H1 (cell line): ENCODE data around the gene GABRR2. TPM values are rescaled to one million over a fixed set of nuclear protein-coding genes. Genes with fewer than 3 reads are reported as not detected.

Source experiments
- CTCF ChIA-PET: fragments of 300-600 bp; sonication (Branson Sonifier 250); formaldehyde crosslinking; loops from one replicate; lab custom pipeline; 2021; ENCODE audit not compliant: partially characterized antibody; lab: Charles Lee
- POLR2A ChIA-PET: fragments of 300-600 bp; sonication (Branson Sonifier 250); formaldehyde crosslinking; loops from one replicate; lab custom pipeline; 2021; ENCODE audit warnings: inconsistent platforms; ENCODE audit not compliant: partially characterized antibody; lab: Charles Lee
- DNase-seq, 2 experiments: peaks; one replicate each; pipeline versions ENCODE4 v3.0.0 to v3.0.0-alpha.2; 2010 to 2022; ENCODE audit warnings: low spot score in 2 of 2, low read depth in 1 of 2, mixed read lengths in 1 of 2
- FAIRE-seq: peaks from 2 replicates; lab custom pipeline; 2011; peaks lifted over from hg19 to GRCh38; lab: Jason Lieb, UNC
- H2AFZ ChIP-seq: 2 replicates; pipeline ENCODE4 v1.8.1; 2012; ENCODE audit warnings: low read length, inconsistent platforms
- H2AK5ac ChIP-seq: 2 replicates; pipeline ENCODE4 v1.6.1; 2013; ENCODE audit warnings: low read depth, low read length
- H2BK120ac ChIP-seq: replicated peaks from 2 replicates; pipeline ENCODE3; 2013; ENCODE audit warnings: low read depth, low read length, inconsistent platforms
- H2BK12ac ChIP-seq: 2 replicates; pipeline ENCODE4 v1.6.1; 2013; ENCODE audit warnings: low read depth, low read length
- H2BK15ac ChIP-seq: 2 replicates; pipeline ENCODE4 v1.6.1; 2013; ENCODE audit warnings: low read length
- H2BK20ac ChIP-seq: 2 replicates; pipeline ENCODE4 v1.6.1; 2013; ENCODE audit warnings: low read length
- H2BK5ac ChIP-seq: 2 replicates; pipeline ENCODE4 v1.6.1; 2013; ENCODE audit warnings: low read depth, low read length
- H3K14ac ChIP-seq: 2 replicates; pipeline ENCODE4 v1.6.1; 2013; ENCODE audit warnings: inconsistent platforms; ENCODE audit not compliant: insufficient read length
- H3K18ac ChIP-seq: 2 replicates; pipeline ENCODE4 v1.6.1; 2013; ENCODE audit warnings: low read length; ENCODE audit errors: extremely low read depth
- H3K23ac ChIP-seq: 2 replicates; pipeline ENCODE4 v1.6.1; 2013; ENCODE audit warnings: inconsistent platforms; ENCODE audit not compliant: insufficient read length
- H3K23me2 ChIP-seq: 2 replicates; pipeline ENCODE4 v1.6.1; 2013; ENCODE audit warnings: low read depth, low read length
- H3K27ac ChIP-seq: 2 replicates; pipeline ENCODE4 v1.6.1; 2011; ENCODE audit warnings: low read depth, low read length, inconsistent platforms
- H3K27me3 ChIP-seq, 4 experiments: replicated peaks in 1 of 4; 1 replicate in 1 of 4; 2 replicates in 3 of 4; pipeline versions ENCODE4 v1.6.1 to v1.8.1; 2011 to 2013; ENCODE audit warnings: low read length in 3 of 4, mild to moderate bottlenecking in 3 of 4, inconsistent platforms in 2 of 4, mixed read lengths in 2 of 4, moderate library complexity in 1 of 4; ENCODE audit not compliant: control insufficient read depth in 3 of 4, insufficient read depth in 3 of 4; ENCODE audit errors: extremely low read depth in 1 of 4
- H3K36me3 ChIP-seq, 4 experiments: 2 replicates each; pipeline versions ENCODE4 v1.6.1 to v1.8.1; 2011 to 2013; ENCODE audit warnings: mild to moderate bottlenecking in 4 of 4, low read length in 3 of 4, moderate library complexity in 2 of 4, control low read depth in 1 of 4, inconsistent platforms in 1 of 4; ENCODE audit not compliant: insufficient read depth in 4 of 4, control insufficient read depth in 2 of 4
- H3K4ac ChIP-seq: replicated peaks from 2 replicates; pipeline ENCODE3; 2013; ENCODE audit warnings: low read length, low read depth, mixed read lengths, inconsistent platforms; ENCODE audit not compliant: insufficient read length
- H3K4me1 ChIP-seq, 4 experiments: replicated peaks in 1 of 4; 1 replicate in 1 of 4; 2 replicates in 3 of 4; pipeline versions ENCODE4 v1.6.1 to v1.8.1; 2011 to 2013; ENCODE audit warnings: low read length in 3 of 4, inconsistent platforms in 2 of 4, mixed read lengths in 1 of 4; ENCODE audit not compliant: insufficient read depth in 4 of 4, control insufficient read depth in 3 of 4
- H3K4me2 ChIP-seq, 2 experiments: 2 replicates each; pipeline versions ENCODE4 v1.6.1 to v1.8.1; 2011 to 2013; ENCODE audit warnings: low read depth in 2 of 2, low read length in 2 of 2, control low read depth in 1 of 2, inconsistent platforms in 1 of 2, mild to moderate bottlenecking in 1 of 2; ENCODE audit not compliant: insufficient read depth in 1 of 2
- H3K4me3 ChIP-seq, 4 experiments: fragments of 200-600, 300-600 bp in 1 of 4; sonication (generic), shearing (Covaris generic), sonication (Bioruptor Twin) in 1 of 4; 2 replicates each; pipeline versions ENCODE4 v1.5.1 to v1.8.1; 2011 to 2016; ENCODE audit warnings: low read length in 4 of 4, low read depth in 3 of 4, control low read depth in 2 of 4, inconsistent platforms in 2 of 4, mild to moderate bottlenecking in 2 of 4, mixed read lengths in 1 of 4, moderate library complexity in 1 of 4; ENCODE audit not compliant: insufficient read depth in 2 of 4; ENCODE audit errors: extremely low read depth in 1 of 4
- H3K56ac ChIP-seq: replicated peaks from 2 replicates; pipeline ENCODE3; 2013; ENCODE audit warnings: low read depth, mild to moderate bottlenecking, mixed read lengths, low read length, inconsistent platforms; ENCODE audit not compliant: insufficient read length
- H3K79me1 ChIP-seq: 2 replicates; pipeline ENCODE4 v1.6.1; 2013; ENCODE audit warnings: low read depth, low read length, control low read depth
- H3K79me2 ChIP-seq, 2 experiments: 2 replicates each; pipeline versions ENCODE4 v1.6.1 to v1.8.1; 2012 to 2013; ENCODE audit warnings: low read length in 2 of 2, mild to moderate bottlenecking in 2 of 2, inconsistent platforms in 1 of 2; ENCODE audit not compliant: insufficient read depth in 2 of 2, control insufficient read depth in 1 of 2
- H3K9ac ChIP-seq, 4 experiments: replicated peaks in 1 of 4; 1 replicate in 1 of 4; 2 replicates in 3 of 4; pipeline versions ENCODE4 v1.6.1 to v1.8.1; 2011 to 2013; ENCODE audit warnings: low read depth in 3 of 4, low read length in 3 of 4, control low read depth in 2 of 4, mild to moderate bottlenecking in 2 of 4, moderate library complexity in 2 of 4, inconsistent platforms in 1 of 4; ENCODE audit errors: extremely low read depth in 1 of 4
- H3K9me3 ChIP-seq, 2 experiments: 2 replicates each; pipeline versions ENCODE4 v1.6.1 to v1.8.1; 2012 to 2013; ENCODE audit warnings: mild to moderate bottlenecking in 2 of 2, moderate library complexity in 2 of 2, control low read depth in 1 of 2, inconsistent platforms in 1 of 2, low read depth in 1 of 2, low read length in 1 of 2, mixed read lengths in 1 of 2; ENCODE audit not compliant: insufficient read depth in 2 of 2
- H4K20me1 ChIP-seq, 2 experiments: replicated peaks in 1 of 2; 2 replicates each; pipeline versions ENCODE3 to v1.8.1; 2011 to 2013; ENCODE audit warnings: inconsistent platforms in 2 of 2, low read length in 2 of 2, mild to moderate bottlenecking in 1 of 2; ENCODE audit not compliant: insufficient read depth in 2 of 2, control insufficient read depth in 1 of 2
- H4K5ac ChIP-seq: 2 replicates; pipeline ENCODE4 v1.6.1; 2013; ENCODE audit warnings: low read length, low read depth, mixed read lengths, inconsistent platforms; ENCODE audit not compliant: insufficient read length
- H4K8ac ChIP-seq: 2 replicates; pipeline ENCODE4 v1.8.0; 2013; ENCODE audit warnings: mild to moderate bottlenecking, moderate library complexity, low read length, inconsistent platforms; ENCODE audit not compliant: insufficient read depth; ENCODE audit errors: extremely low read depth
- H4K91ac ChIP-seq: replicated peaks from 2 replicates; pipeline ENCODE3; 2013; ENCODE audit warnings: low read length, mixed read lengths, inconsistent platforms; ENCODE audit not compliant: insufficient read length
- ASH2L ChIP-seq: fragments of 200-600, 300-600 bp; sonication (generic); IDR thresholded peaks from one replicate; pipeline ENCODE4 v1.7.1; 2017; ENCODE audit warnings: low read length
- CBX5 ChIP-seq: fragments of 300-800, 300-1000 bp; sonication (generic); IDR thresholded peaks from 2 replicates; pipeline ENCODE4 v1.7.1; 2016; ENCODE audit warnings: antibody characterized with exemption, low read length, low read depth
- EZH2 ChIP-seq: fragments of 200-600 bp; sonication (generic); IDR thresholded peaks from 2 replicates; pipeline ENCODE4 v1.7.1; 2012; ENCODE audit warnings: low read depth, mild to moderate bottlenecking, moderate library complexity, low read length, inconsistent platforms; ENCODE audit not compliant: severe bottlenecking
- KDM4A ChIP-seq: IDR thresholded peaks from one replicate; pipeline ENCODE4 v1.7.1; 2012; ENCODE audit warnings: low read depth, mild to moderate bottlenecking, moderate library complexity, low read length, inconsistent platforms; ENCODE audit not compliant: severe bottlenecking
- POLR2A ChIP-seq, 2 experiments: IDR thresholded peaks; 1 replicate in 1 of 2; 2 replicates in 1 of 2; pipeline ENCODE4 v1.6.1; 2011; ENCODE audit warnings: low read depth in 2 of 2, low read length in 2 of 2, mild to moderate bottlenecking in 2 of 2; ENCODE audit errors: control extremely low read depth in 1 of 2
- RNF2 ChIP-seq: fragments of 200-900, 300-1000 bp; sonication (generic); IDR thresholded peaks from 2 replicates; pipeline ENCODE4 v1.7.1; 2016; ENCODE audit warnings: borderline replicate concordance, low read depth, mild to moderate bottlenecking, antibody characterized with exemption, low read length; ENCODE audit not compliant: poor library complexity, severe bottlenecking; ENCODE audit errors: missing control alignments
- RXRA ChIP-seq: IDR thresholded peaks from 2 replicates; pipeline ENCODE4 v1.6.1; 2011; ENCODE audit warnings: low read depth, mild to moderate bottlenecking, low read length, moderate library complexity; ENCODE audit not compliant: insufficient read depth
- SIN3A ChIP-seq, 2 experiments: IDR thresholded peaks in 1 of 2; conservative IDR thresholded peaks in 1 of 2; 2 replicates each; pipeline ENCODE4 v1.6.1; 2011 to 2012; ENCODE audit warnings: low read length in 2 of 2, improper control_type of control experiment in 1 of 2, low read depth in 1 of 2, mild to moderate bottlenecking in 1 of 2
- SRF ChIP-seq: IDR thresholded peaks from 2 replicates; pipeline ENCODE4 v1.6.1; 2011; ENCODE audit warnings: mild to moderate bottlenecking, low read depth, low read length, moderate library complexity
- TBP ChIP-seq: IDR thresholded peaks from 2 replicates; pipeline ENCODE4 v1.6.1; 2011; ENCODE audit warnings: low read depth, low read length, improper control_type of control experiment
- TCF12 ChIP-seq: IDR thresholded peaks from 2 replicates; pipeline ENCODE4 v1.6.1; 2011; ENCODE audit warnings: low read depth, mild to moderate bottlenecking, low read length
- YY1 ChIP-seq: IDR thresholded peaks from 2 replicates; pipeline ENCODE4 v1.6.1; 2011; ENCODE audit warnings: low read depth, mild to moderate bottlenecking, low read length
- WGBS, 2 experiments: shearing (Covaris generic) in 1 of 2; methylation state at CpG; one replicate each; pipeline versions ENCODE4 v1.1.6 to v1.1.7; 2013 to 2015; ENCODE audit warnings: low lambda C conversion rate in 2 of 2, mixed read lengths in 2 of 2, inconsistent platforms in 1 of 2, low coverage in 1 of 2, missing lambda C conversion rate in 1 of 2; ENCODE audit not compliant: insufficient replicate concordance in 2 of 2, insufficient coverage in 1 of 2, insufficient read length in 1 of 2; ENCODE audit errors: extremely low coverage in 1 of 2, missing lambda C conversion rate in 1 of 2; 5-methylcytosine and 5-hydroxymethylcytosine counted together
- polyA plus RNA-seq, 7 experiments: library from polyadenylated mRNA; depleted of rRNA in 3 of 7; stranded (reverse) in 5 of 7; unstranded in 2 of 7; fragments of >200 nt in 5 of 7; fragments of 200-250 nt in 2 of 7; gene quantifications; 1 replicate in 5 of 7; 2 replicates in 1 of 7; 4 replicates in 1 of 7; pipeline versions ENCODE4 v1.2.1 to v1.2.3, GENCODE V29; 2011 to 2013; ENCODE audit warnings: missing spikeins in 2 of 7, mixed read lengths in 2 of 7
- total RNA-seq: library from RNA; stranded (reverse); fragmentation: NEBNext Ultra II Directional; extraction: Animal tissue kit (Norgen Biotek cat#: 25700); gene quantifications from 2 replicates; pipeline ENCODE4 v1.2.1, GENCODE V29; 2021

Gene GABRR2
- total and polyA plus RNA-seq, 2 of the 8 experiments (the other 6 are each of a cell fraction or from before 2014, with no cell fraction given) = not detected

- no peak overlapping the region for H3K4me3 ChIP-seq
- H4K5ac ChIP-seq = no peak overlapping the region
- peak overlapping the region in 1 of 2 experiments; percentile 8; a peak in 1 of 4 replicates for H3K4me2 ChIP-seq
- no peak overlapping the region for H2BK12ac ChIP-seq
- peak overlapping the region; percentile 42; the same call in 1 of the 2 replicates for H4K8ac ChIP-seq
- no peaks in the 10 kb centered on the region for H4K20me1 ChIP-seq
- peaks cover 0 to 11% (median 2%) of the 10 kb centered on the region in 4 experiments; a peak in 4 of 7 replicates for H3K4me1 ChIP-seq
- no peaks in the 10 kb centered on the region for H3K9me3 ChIP-seq
- CTCF ChIA-PET = interaction anchor here (1.3 to 2.1 kb wide), 5 partner anchors 14 to 303 kb away, joined by 3 to 7 read pairs (median 3); no protein-coding TSS in a partner anchor
- H3K23ac ChIP-seq = no peak overlapping the region
- H3K56ac ChIP-seq = no peak overlapping the region
- H3K18ac ChIP-seq = no peak overlapping the region
- H3K23me2 ChIP-seq = no peaks in the 10 kb centered on the region
- H3K14ac ChIP-seq = no peak overlapping the region
- H3K27me3 ChIP-seq = peaks cover 0 to 1% (median 0%) of the 10 kb centered on the region in 4 experiments; a peak in 1 of 7 replicates
- 81% methylated on average over 11 of the region's 15 CpGs; no CpG with 5 or more reads in 1 of the 2 experiments for WGBS, 2 experiments
- H3K79me1 ChIP-seq = no peaks in the 10 kb centered on the region
- no peak overlapping the region for H3K27ac ChIP-seq
- H2BK5ac ChIP-seq = no peak overlapping the region
- H2AFZ ChIP-seq = 0 out of 2 replicates have a peak overlapping the region, but pooled peaks have one; percentile 30
- POLR2A ChIA-PET = no interaction called here
- FAIRE-seq = no peak
- no peaks in the 10 kb centered on the region for H3K36me3 ChIP-seq
- H4K91ac ChIP-seq = no peak overlapping the region
- H3K79me2 ChIP-seq = no peaks in the 10 kb centered on the region
- no peak overlapping the region for H2BK120ac ChIP-seq
- H3K9ac ChIP-seq = no peak overlapping the region
- no peak overlapping the region for H2AK5ac ChIP-seq
- no peak overlapping the region for H3K4ac ChIP-seq
- no peak for DNase-seq
- no peak overlapping the region for H2BK20ac ChIP-seq
- no peak overlapping the region for H2BK15ac ChIP-seq
- TF ChIP-seq SRF (no peak), KDM4A (no peak), EZH2 (no peak), ASH2L (no peak), RXRA (no peak), TBP (no peak), POLR2A (IDR thresholded peaks at IDR 0.05; ENCODE audit: control extremely low read depth in 1 of 2, low read depth in 2 of 2, low read length in 2 of 2) (no peak), TCF12 (no peak), RNF2 (no peak), CBX5 (no peak), YY1 (no peak), SIN3A (conservative IDR thresholded peaks at IDR 0.05 in 1 of 2, IDR thresholded peaks at IDR 0.05 in 1 of 2; ENCODE audit: low read depth in 1 of 2, low read length in 2 of 2) (no peak)
Measured at GRCh38 chr6:89284963-89285735, 29.9 kb downstream of the GABRR2 start.
